A549 (cell line): Measurements from ENCODE around the gene EXOC4. TPM values are rescaled to one million over a fixed set of nuclear protein-coding genes. Genes with fewer than 3 reads are reported as not detected.

Source experiments
- ATAC-seq, 2 experiments: fragments of 200-7000 bp in 1 of 2; fragments of >200 bp in 1 of 2; cut with Nextera tagmentation in 1 of 2; cut with Tn5 transposase in 1 of 2; 3 replicates each; pipeline versions ENCODE4 v1.8.0 to v1.9.1; 2018 to 2020; ENCODE audit warnings: mild to moderate bottlenecking in 1 of 2, moderate library complexity in 1 of 2
- CTCF ChIA-PET: fragments of 300-600 bp; sonication (Branson Sonifier 250); formaldehyde crosslinking; extraction: SDS; loops from one replicate; lab custom pipeline; 2021; ENCODE audit warnings: antibody characterized with exemption, inconsistent platforms; lab: Yijun Ruan, JAX
- POLR2A ChIA-PET: fragments of 350-600 bp; formaldehyde crosslinking; extraction: SDS; loops from one replicate; lab custom pipeline; 2021; ENCODE audit warnings: antibody characterized with exemption, inconsistent platforms; lab: Yijun Ruan, JAX
- DNase-seq, 2 experiments: peaks; one replicate each; pipeline versions ENCODE4 v3.0.0 to v3.0.0-alpha.2; 2011 to 2016; ENCODE audit warnings: low read depth in 1 of 2, low spot score in 1 of 2
- FAIRE-seq: peaks from 2 replicates; lab custom pipeline; 2011; peaks lifted over from hg19 to GRCh38; lab: Jason Lieb, UNC
- H3K27ac ChIP-seq, 2 experiments: fragments of >200 bp; sonication (Bioruptor Twin); formaldehyde crosslinking; 3 replicates each; pipeline ENCODE4 v1.5.1; 2016 to 2017
- H3K4me1 ChIP-seq: fragments of >200 bp; sonication (Bioruptor Twin); formaldehyde crosslinking; 3 replicates; pipeline ENCODE4 v1.6.1; 2016
- H3K4me2 ChIP-seq: fragments of >200 bp; sonication (Bioruptor Twin); formaldehyde crosslinking; 3 replicates; pipeline ENCODE4 v1.6.1; 2016
- H3K4me3 ChIP-seq: fragments of >200 bp; sonication (Bioruptor Twin); formaldehyde crosslinking; 3 replicates; pipeline ENCODE4 v1.5.1; 2016
- H3K9me3 ChIP-seq: fragments of >200 bp; sonication (Bioruptor Twin); formaldehyde crosslinking; 3 replicates; pipeline ENCODE4 v1.6.1; 2016
- ATOH8 ChIP-seq: fragments of 250-450 bp; sonication (Bioruptor Pico); IDR thresholded peaks from 2 replicates; pipeline ENCODE4 v1.5.0; 2020; ENCODE audit warnings: low read depth, mild to moderate bottlenecking, moderate library complexity
- BCL3 ChIP-seq: fragments of >200 bp; sonication (Bioruptor Twin); formaldehyde crosslinking; IDR thresholded peaks from 3 replicates; pipeline ENCODE4 v1.6.1; 2016
- BHLHE40 ChIP-seq: IDR thresholded peaks from 2 replicates; pipeline ENCODE4 v1.6.1; 2012; ENCODE audit warnings: low read depth, low read length, inconsistent platforms
- CBX2 ChIP-seq: fragments of 200-600 bp; sonication (generic); IDR thresholded peaks from 2 replicates; pipeline ENCODE4 v1.6.1; 2016; ENCODE audit warnings: low read depth, mild to moderate bottlenecking, borderline replicate concordance
- CHD2 ChIP-seq: fragments of 150-350 bp; IDR thresholded peaks from 2 replicates; pipeline ENCODE4 v1.6.1; 2014; ENCODE audit warnings: low read length; ENCODE audit not compliant: partially characterized antibody
- CTCF ChIP-seq: fragments of >200 bp; sonication (Bioruptor Twin); formaldehyde crosslinking; IDR thresholded peaks from 3 replicates; pipeline ENCODE4 v1.5.1; 2016
- EHMT2 ChIP-seq: fragments of 200-600 bp; sonication (generic); IDR thresholded peaks from 2 replicates; pipeline ENCODE4 v1.6.1; 2016; ENCODE audit warnings: antibody characterized with exemption, low read depth, mild to moderate bottlenecking, moderate library complexity
- ELK1 ChIP-seq: fragments of 150-350 bp; IDR thresholded peaks from 2 replicates; pipeline ENCODE4 v1.6.1; 2014; ENCODE audit warnings: low read depth, mild to moderate bottlenecking, low read length
- EP300 ChIP-seq, 2 experiments: fragments of >200 bp; sonication (Bioruptor Twin); formaldehyde crosslinking; IDR thresholded peaks; 2 replicates in 1 of 2; 3 replicates in 1 of 2; pipeline ENCODE4 v1.6.1; 2016 to 2017
- FOXS1 ChIP-seq: fragments of 250-450 bp; sonication (Bioruptor Pico); IDR thresholded peaks from 2 replicates; pipeline ENCODE4 v1.5.0; 2020; ENCODE audit warnings: mild to moderate bottlenecking, moderate library complexity
- HMGXB4 ChIP-seq: fragments of 250-450 bp; sonication (Bioruptor Pico); IDR thresholded peaks from 2 replicates; pipeline ENCODE4 v1.5.0; 2021; ENCODE audit warnings: mild to moderate bottlenecking, moderate library complexity, borderline replicate concordance
- HOXA7 ChIP-seq: fragments of 250-450 bp; sonication (Bioruptor Pico); IDR thresholded peaks from 2 replicates; pipeline ENCODE4 v1.5.0; 2020; ENCODE audit warnings: mild to moderate bottlenecking, moderate library complexity
- KDM5A ChIP-seq: fragments of 200-600 bp; sonication (generic); IDR thresholded peaks from 2 replicates; pipeline ENCODE4 v1.6.1; 2016; ENCODE audit warnings: antibody characterized with exemption, mild to moderate bottlenecking
- MAX ChIP-seq: IDR thresholded peaks from 2 replicates; pipeline ENCODE4 v1.6.1; 2012
- MAZ ChIP-seq: fragments of 150-350 bp; IDR thresholded peaks from 2 replicates; pipeline ENCODE4 v1.6.1; 2014; ENCODE audit warnings: antibody characterized with exemption, low read depth, low read length, borderline replicate concordance
- NFE2L2 ChIP-seq: fragments of 150-350 bp; conservative IDR thresholded peaks from 2 replicates; pipeline ENCODE4 v1.6.1; 2014; ENCODE audit warnings: low read length
- NPAS2 ChIP-seq: fragments of 250-450 bp; sonication (Bioruptor Pico); IDR thresholded peaks from 2 replicates; pipeline ENCODE4 v1.8.0; 2022; ENCODE audit warnings: mild to moderate bottlenecking, moderate library complexity, borderline replicate concordance
- PBX3 ChIP-seq: IDR thresholded peaks from 2 replicates; pipeline ENCODE4 v1.6.1; 2012
- RARB ChIP-seq: fragments of 250-450 bp; sonication (Bioruptor Pico); IDR thresholded peaks from 2 replicates; pipeline ENCODE4 v1.8.0; 2021; ENCODE audit warnings: mild to moderate bottlenecking, moderate library complexity
- RCOR1 ChIP-seq: fragments of 150-350 bp; IDR thresholded peaks from 2 replicates; pipeline ENCODE4 v1.6.1; 2014; ENCODE audit warnings: antibody characterized with exemption, low read length, low read depth
- REST ChIP-seq: fragments of 200-600 bp; sonication (generic); IDR thresholded peaks from 2 replicates; pipeline ENCODE4 v1.6.1; 2016; ENCODE audit warnings: antibody characterized with exemption, mild to moderate bottlenecking, moderate library complexity
- RNF2 ChIP-seq: fragments of 200-600 bp; sonication (generic); IDR thresholded peaks from 2 replicates; pipeline ENCODE4 v1.6.1; 2016; ENCODE audit warnings: low read depth, mild to moderate bottlenecking, antibody characterized with exemption, moderate library complexity, borderline replicate concordance
- SREBF2 ChIP-seq: fragments of 450-650 bp; IDR thresholded peaks from 2 replicates; pipeline ENCODE4 v1.6.1; 2014; ENCODE audit warnings: mild to moderate bottlenecking, moderate library complexity
- ZSCAN20 ChIP-seq: fragments of 250-450 bp; sonication (Bioruptor Pico); IDR thresholded peaks from 2 replicates; pipeline ENCODE4 v1.8.0; 2022; ENCODE audit warnings: mild to moderate bottlenecking, moderate library complexity
- WGBS: methylation state at CpG from one replicate; pipeline ENCODE4 v1.1.6; 2017; ENCODE audit errors: missing lambda C conversion rate; 5-methylcytosine and 5-hydroxymethylcytosine counted together
- polyA plus RNA-seq, 4 experiments: library from polyadenylated mRNA; depleted of rRNA in 3 of 4; stranded (reverse); fragments of >200 nt; fragmentation: RNase III in 1 of 4; extraction: RNeasy Plus Mini Kit Qiagen cat#74134 plus additional on column Dnase treatment in 1 of 4; gene quantifications; 2 replicates in 3 of 4; 3 replicates in 1 of 4; pipeline ENCODE4 v1.2.3, GENCODE V29; 2011 to 2017

EXOC4 gene
- polyA plus RNA-seq, 2 of the 4 experiments (the other 2 are of a cell fraction), result 33.4 to 73.1 TPM

GRCh38 chr7:133290676-133291333 is 37.9 kb downstream of the EXOC4 start:
- WGBS, result 91% methylated on average over 3 of the region's 3 CpGs
- TF ChIP-seq ELK1 (no peak), EHMT2 (no peak), KDM5A (no peak), BHLHE40 (no peak), ATOH8 (CRISPR knock-in tag) (no peak), BCL3 (no peak), RARB (no peak), SREBF2 (no peak)
- ChIA-PET CTCF (interaction anchor here (0.6 to 0.7 kb wide), 2 partner anchors 9 to 204 kb away, joined by 3 read pairs; no protein-coding TSS in a partner anchor), POLR2A (no interaction called here)
- FAIRE-seq (no peak), DNase-seq (no peak), ATAC-seq (no peak)
- Histone ChIP-seq H3K27ac (no peak overlapping the region), H3K4me3 (no peak overlapping the region), H3K4me2 (no peak overlapping the region), H3K9me3 (no peaks in the 10 kb centered on the region), H3K4me1 (no peaks in the 10 kb centered on the region)

GRCh38 chr7:133292631-133293030 is 39.8 kb downstream of the EXOC4 start:
- ATAC-seq (no peak), DNase-seq (no peak), FAIRE-seq (no peak)
- Histone ChIP-seq H3K4me1 (no peaks in the 10 kb centered on the region), H3K4me3 (no peak overlapping the region), H3K9me3 (no peaks in the 10 kb centered on the region), H3K27ac (no peak overlapping the region), H3K4me2 (no peak overlapping the region)
- ChIA-PET POLR2A (no interaction called here), CTCF (interaction anchor here (0.6 to 0.7 kb wide), 2 partner anchors 25 to 49 kb away, joined by 3 read pairs; no protein-coding TSS in a partner anchor)
- 94% methylated on average over 1 of the region's 1 CpG for WGBS
- no peak for TF ChIP-seq NFE2L2
- no peak for TF ChIP-seq HMGXB4 (CRISPR knock-in tag)
- TF ChIP-seq PBX3, result no peak
- no peak for TF ChIP-seq RCOR1
- no peak for TF ChIP-seq MAX
- TF ChIP-seq EP300 (IDR thresholded peaks at IDR 0.05), result no peak
- no peak for TF ChIP-seq HOXA7 (CRISPR knock-in tag)
- no peak for TF ChIP-seq ZSCAN20
- no peak for TF ChIP-seq REST
- no peak for TF ChIP-seq NPAS2 (CRISPR knock-in tag)
- no peak for TF ChIP-seq SREBF2
- no peak for TF ChIP-seq CBX2
- no peak for TF ChIP-seq RNF2
- no peak for TF ChIP-seq FOXS1 (CRISPR knock-in tag)
- no peak for TF ChIP-seq MAZ
- no peak for TF ChIP-seq CTCF
- TF ChIP-seq CHD2, result no peak
